Fibroblast of pulmonary artery (primary cell): Measurements from ENCODE around the gene BAHCC1.

Experiments
- DNase-seq: peaks from one replicate; pipeline ENCODE4 v3.0.0-alpha.2; 2010; ENCODE audit warnings: low read depth
- H3K4me3 ChIP-seq: replicated peaks from 2 replicates; pipeline ENCODE4 v1.5.1; 2011; ENCODE audit warnings: low read depth, mild to moderate bottlenecking, control low read depth, low read length, moderate library complexity
- CTCF ChIP-seq: IDR thresholded peaks from 2 replicates; pipeline ENCODE4 v1.5.1; 2011; ENCODE audit warnings: mild to moderate bottlenecking, control low read depth, low read length, inconsistent platforms; ENCODE audit errors: missing control alignments

Gene BAHCC1

DNA sequence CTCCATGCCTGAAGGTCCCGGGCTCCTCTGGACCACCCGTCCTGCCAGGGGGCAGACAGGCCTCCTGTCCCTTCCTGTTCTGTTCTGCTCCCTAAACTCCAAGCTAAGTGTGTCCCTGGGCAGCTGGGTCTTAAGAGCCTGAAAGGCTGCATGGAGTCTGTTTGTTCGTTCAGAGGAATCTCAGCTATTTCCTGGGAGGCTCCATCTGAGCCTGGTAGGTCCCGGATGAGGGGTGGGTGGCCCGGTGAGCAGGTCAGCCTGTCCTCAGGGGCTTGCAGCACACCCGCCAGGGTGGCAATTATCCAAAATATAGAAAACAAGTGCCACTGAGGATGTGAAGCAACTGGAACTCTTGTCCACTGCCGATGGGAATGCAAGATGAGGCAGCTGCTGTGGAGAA lies 104.8 kb downstream of the BAHCC1 start:
- H3K4me3 ChIP-seq, result no peak overlapping the region
- peak; percentile 62 for DNase-seq
- no peak for TF ChIP-seq CTCF

DNA sequence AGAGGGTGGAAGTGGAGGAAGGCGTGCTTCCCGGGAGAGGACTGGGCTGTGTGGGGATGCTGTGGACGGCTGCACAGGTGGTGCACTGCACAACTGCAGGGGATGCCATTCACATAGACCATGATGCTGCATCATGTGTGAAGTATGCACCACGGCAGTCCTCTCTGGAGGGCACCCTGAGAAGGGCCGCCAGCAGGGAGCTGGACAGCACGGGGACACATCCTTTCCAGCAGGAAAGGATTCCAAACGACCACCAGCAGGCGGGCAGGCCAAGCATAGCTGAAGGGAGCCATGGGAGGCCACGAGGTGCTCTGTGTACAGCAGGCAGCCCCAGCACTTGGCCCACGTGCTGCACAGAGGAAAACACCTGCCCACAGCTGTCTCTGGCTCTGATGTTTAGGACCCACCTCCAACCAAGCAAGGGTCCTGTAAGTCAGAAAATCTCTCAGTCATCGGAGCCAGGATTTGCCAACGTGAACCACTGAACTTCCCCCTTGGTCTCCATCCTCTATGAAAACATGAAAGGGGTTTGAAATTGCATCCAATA lies 107.3 kb downstream of the BAHCC1 start:
- TF ChIP-seq CTCF, result no peak
- DNase-seq, result no peak
- H3K4me3 ChIP-seq, result no peak overlapping the region

DNA sequence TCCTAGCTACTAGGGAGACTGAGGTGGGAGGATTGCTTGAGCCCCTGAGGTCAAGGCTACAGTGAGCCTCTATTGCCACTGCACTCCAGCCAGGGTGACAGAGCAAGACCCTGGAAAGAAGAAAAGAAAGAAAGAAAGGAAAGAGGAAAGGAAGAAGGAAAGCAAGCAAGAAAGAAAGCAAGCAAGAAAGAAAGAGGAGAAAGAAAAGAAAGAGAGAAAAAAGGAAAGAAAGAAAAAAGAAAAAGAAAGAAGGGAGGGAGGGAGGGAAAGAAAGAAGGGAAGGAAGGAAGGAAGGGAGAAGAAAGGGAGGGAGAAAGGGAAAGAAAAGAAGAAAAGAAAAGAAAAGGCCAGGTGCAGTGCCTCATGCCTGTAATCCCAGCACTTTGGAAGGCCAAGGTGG lies 108.4 kb downstream of the BAHCC1 start:
- DNase-seq, result no peak
- H3K4me3 ChIP-seq, result no peak overlapping the region
- TF ChIP-seq CTCF, result no peak

GRCh38 chr17:81508639-81509206 lies 113.5 kb downstream of the BAHCC1 start:
- no peak for TF ChIP-seq CTCF
- DNase-seq, result peak; percentile 67
- H3K4me3 ChIP-seq, result peak overlapping the region; percentile 95

DNA sequence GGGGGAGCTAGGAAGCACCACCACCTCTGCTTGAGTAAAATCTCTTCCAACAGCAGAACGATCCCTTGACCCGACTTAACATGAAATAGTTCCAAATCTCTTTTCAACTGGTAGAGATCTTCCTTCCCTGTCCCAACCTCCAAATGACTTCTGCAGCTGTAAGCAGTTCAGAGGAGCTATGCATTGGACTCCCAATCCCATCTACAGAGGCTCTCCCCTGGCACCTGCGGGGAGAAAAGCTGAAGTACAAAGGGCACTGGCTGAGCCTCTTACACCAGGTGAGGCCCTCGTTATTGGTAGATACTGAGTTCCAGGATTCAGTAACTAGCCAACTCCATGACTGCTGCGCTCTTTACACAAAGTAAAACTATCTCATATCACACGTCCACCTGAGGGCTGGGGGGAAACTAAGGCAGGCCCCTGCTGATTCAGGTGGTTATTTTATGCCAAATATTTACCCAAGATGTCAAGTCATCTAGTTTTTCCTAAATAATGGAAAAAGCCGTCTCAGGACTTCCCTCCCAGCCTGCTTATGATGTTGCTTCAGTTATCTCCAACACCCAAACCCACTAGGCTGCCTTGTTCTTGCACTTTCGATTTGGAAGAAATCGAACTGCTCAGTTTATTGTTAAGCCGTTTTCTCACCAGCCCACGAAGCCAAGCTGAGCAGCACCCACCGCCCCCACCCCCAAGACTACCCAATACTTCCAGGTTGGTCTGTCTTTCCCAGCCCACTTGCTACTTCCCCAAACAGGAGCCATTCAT lies 114.1 kb downstream of the BAHCC1 start:
- peak overlapping the region; percentile 95 for H3K4me3 ChIP-seq
- DNase-seq, result peak; percentile 47
- TF ChIP-seq CTCF, result no peak

DNA sequence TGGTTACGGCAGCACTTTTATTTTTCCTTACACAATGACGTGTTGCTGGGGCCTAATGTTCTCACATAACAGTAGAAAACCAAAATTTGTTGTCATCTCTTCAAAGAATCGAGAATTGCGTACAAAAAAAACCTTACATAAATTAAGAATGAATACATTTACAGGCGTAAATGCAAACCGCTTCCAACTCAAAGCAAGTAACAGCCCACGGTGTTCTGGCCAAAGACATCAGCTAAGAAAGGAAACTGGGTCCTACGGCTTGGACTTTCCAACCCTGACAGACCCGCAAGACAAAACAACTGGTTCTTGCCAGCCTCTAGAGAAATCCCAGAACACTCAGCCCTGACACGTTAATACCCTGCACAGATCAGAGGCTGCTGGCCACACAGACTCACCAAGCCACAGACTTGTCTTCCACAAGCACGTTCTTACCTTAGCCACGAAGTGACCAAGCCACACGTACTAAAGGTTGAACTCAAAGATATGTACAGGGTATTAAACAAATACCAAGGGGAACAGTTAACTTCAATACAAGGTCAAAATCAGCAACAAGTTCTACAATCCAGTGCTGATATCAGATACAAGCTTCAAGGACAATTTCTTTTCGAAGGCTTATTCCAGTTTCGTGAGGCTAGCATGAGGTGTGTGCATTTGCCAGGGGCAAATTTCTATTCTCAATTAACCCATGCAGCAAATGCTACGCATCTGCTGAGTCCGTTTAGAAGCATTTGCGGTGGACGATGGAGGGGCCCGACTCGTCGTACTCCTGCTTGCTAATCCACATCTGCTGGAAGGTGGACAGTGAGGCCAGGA lies 114.9 kb downstream of the BAHCC1 start:
- peak overlapping the region; percentile 95 for H3K4me3 ChIP-seq
- TF ChIP-seq CTCF, result no peak
- DNase-seq, result peak; percentile 37
